GM18499 (cell line): ENCODE results near the gene PAX7.

Source experiments
- ATAC-seq: cut with Tn5 transposase; IDR thresholded peaks from one replicate; pipeline ENCODE4 v1.9.1; 2021; ENCODE audit warnings: moderate number of reproducible peaks; ENCODE audit not compliant: insufficient read depth, unreplicated experiment

The PAX7 gene

DNA sequence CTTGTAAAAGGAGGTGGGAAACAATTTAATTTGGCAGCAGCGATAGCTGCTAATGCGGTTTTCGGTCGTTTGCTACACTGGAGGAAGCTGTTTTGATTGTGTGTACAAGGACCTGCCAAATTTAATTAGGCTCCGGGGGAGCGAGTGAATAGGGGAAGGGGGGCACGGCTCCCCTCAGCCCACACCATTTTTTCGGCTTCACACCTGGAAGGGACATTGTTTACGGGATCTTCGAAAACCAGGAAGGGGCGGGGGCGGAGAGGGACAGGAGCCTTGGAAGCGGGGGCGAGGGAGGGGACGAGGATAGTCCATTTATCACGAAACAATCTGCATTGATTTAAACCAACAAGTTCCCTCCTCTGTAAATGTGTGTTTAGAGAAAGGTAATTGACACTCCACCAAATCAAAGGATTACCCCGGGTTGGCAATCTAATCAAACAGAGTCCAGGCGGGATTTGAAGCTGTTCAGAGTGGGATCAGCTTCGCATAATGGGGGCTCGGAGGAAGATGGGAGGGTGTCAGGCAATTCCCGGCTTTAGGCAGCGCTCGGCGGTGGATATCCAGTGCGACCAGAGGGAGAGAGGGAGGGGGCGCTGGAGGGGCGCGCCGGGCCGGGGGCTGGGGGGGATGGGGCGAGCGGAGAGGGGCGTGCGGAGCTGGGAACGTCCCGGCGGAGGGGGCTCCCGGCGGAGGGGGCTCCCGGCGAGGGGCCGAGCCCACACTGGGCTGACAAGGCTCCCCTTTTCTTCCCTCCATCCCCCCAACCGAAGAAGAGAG is 9.8 kb downstream of the PAX7 start:
- ATAC-seq: no peak

DNA sequence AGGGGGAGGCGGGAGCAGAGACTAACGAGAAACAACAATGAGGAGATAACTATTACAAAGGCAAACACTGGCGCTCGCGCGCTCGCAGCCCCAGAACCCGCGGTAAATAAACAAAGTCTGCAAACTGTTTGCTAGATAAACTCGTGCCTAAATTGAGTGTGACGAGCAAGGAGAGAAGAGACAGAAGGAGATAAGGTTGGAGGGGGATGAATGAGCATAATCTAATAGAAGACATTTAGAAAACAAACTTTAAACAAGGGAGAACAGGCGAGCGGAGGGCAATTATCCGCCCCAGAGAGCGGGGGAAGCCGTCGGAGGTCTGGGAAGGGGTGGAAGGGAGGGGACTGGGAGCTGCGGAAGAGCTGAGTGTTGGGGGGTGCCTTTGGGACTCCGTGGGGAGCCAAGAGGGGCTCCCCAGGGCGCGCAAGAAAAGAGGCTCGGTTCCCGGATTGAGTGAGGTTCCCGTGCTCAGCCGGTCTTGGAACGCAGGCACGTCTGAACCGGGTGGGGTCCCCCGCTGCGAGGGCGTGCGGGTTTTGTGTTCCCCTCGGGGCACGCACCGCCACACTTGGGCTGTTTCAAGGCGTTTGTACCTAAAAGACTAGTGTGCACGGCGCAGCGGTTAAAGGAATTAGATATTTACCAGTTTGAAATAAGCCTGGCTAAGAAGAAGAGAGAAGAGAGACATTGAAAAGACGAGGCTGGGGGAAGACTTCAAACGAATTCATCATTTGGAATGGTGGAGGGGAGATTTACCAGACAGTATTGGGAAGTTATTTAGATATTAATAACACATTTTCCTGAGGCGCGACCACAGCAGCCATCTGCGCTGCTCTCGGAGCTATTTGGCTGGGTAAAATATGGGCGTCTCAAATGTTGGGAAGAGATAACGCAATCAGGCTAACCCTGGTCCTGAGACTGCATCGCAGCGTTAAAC is 10.6 kb downstream of the PAX7 start:
- ATAC-seq: no peak

DNA sequence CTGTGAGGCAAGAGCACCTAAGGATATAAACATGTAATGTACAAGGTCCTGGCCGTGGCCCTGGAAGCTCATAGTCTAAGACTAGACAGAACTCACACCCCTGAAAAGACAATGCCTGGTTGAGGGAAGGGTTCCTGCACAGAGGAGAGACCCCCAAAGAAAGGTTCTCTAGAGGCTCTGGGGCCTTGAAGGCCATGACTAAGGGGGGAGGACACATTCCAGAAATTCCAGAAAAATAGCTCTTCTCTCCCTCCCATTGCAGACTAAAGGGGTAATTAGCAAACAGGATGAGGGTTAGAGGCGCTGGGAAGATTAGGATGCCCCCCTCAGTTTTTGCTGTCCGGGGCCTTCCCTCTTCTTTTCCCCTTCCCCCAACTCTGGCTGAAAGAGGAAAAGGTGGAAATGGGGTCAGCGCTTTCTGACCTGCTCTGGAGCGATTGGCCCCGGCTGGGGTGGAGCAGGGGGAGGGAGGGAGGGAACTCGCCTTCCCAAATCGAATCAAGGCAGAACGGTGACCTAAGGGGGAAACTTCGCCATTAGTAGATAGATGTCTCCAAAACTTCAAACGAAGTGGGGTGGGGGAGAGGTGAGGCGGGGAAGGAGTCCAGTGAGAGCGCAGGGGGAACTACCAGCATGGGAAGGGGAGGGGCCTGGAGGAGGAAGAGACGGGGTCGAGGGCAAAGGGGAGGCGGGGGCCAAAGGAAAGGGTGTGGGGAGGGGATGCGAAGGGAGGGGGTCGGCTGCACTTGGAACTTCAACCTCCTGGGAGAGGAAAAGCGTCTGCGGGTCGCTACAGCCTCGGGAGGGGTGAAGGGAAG is 11.8 kb downstream of the PAX7 start:
- ATAC-seq: no peak

DNA sequence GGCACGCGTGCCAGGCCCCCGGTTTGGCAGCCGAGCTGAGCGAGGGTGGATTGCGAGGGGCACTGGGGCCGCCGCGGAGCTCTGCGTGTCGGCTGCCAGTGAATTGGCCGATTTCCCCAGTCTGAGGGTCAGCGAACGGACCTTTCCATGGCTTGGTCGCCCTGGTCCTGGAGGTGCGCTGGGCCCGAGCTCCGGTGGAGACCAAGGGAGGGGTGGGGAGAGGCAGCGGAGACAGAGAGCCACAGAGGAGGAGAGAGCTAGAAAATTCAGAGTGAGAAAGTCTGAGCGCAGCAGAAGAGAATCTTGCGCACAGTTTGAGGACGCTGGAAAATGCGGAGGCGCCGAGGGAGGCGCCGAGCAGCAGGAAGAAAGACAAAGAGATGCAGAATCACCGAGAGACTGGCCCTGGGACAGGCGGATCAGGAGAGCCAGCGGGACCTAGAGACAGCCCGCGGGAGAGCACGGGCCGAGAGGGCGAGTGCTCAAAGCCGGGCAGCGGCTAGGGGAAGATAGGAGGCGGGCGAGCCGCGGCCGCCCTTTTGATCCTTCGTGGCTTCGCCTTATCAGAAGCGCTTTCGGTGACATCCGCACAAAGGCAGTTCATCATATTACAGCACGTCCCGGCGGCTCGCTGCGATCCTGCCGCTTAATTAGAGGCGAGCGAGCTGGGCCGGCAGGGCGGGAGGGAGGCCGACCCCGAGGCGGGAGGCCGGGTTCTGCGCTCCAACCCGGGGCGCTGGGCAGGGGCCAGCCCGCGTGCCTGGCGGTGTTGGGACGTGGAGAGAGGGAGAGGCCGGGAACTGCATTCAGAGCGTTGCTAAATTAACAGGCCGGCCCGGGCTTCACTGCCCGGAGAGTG is 12.7 kb downstream of the PAX7 start:
- ATAC-seq: no peak

DNA sequence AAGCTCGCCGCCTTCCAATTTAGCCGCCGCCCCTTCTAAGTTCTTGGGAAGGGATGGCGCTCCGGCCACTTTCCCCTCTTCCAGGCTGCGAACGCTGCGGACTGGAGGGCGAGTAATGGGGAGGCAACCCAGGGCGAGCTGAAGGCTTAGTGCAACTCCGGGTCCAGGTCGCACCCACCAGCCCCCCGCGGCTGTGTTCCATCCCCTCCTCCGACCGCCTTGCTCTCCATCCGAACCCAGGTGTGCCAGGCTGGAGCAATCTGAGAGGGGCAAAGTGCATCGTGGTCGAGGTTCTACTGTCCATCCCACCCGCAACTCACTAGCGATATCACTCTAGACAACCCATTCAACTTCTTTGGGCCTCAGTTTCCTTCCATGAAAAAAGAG is 13.4 kb downstream of the PAX7 start:
- ATAC-seq: no peak

DNA sequence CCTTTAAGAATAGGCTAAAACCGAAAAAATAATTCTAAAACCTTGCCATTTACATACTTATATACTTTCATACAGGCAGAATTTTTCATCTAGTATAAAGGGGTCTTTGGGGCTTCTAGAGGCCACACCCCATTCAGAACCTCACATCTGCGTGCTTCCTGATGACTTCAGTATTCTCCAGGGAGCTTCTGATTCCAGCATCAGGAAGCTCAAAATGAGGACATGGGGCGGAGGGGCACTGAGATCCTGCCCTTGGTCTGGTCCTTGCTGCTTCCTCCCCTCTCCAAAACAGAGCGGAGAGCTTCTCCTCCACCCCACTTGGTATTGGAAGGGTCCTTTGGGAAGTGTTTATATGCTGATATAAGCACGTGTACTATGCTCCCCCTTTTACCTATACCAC is 13.8 kb downstream of the PAX7 start:
- ATAC-seq: no peak

DNA sequence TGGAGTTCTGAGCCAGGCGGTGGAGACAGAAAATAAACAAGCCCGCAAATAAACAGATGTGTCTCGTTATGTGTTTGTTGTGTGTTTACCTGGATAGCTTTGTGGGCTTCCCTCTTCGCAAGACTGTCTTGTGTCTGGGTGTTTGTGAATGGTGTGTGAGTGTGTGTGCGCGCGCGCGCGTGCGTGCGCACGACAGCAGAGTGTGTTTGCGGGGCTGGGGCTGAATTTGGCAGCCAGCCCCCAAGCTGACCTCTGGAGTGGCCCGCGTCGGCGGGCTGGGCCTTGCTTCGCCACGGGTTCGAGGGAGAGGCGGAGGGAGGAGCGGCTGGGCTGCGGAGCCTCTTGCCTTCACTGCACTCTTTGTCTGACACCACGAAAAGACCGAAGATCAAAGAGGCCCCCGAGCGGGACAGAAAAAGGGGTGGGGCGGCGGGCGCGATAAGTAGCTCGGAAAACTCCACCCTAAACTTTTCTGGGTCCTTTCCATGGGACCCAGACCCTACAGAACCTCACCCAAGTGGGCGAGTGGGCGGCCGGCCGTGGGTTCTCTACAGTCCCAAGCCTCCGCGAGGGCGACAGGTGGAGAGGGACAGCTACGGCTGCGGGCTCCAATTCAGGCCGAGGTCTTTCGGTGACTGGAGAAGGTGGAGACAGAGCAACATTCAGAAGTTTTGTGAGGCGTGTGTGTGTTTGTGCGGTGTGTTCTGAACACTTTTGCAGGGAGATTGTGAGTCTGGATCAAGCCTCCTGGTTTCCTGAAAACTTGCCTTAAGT is 14.5 kb downstream of the PAX7 start:
- no peak for ATAC-seq

DNA sequence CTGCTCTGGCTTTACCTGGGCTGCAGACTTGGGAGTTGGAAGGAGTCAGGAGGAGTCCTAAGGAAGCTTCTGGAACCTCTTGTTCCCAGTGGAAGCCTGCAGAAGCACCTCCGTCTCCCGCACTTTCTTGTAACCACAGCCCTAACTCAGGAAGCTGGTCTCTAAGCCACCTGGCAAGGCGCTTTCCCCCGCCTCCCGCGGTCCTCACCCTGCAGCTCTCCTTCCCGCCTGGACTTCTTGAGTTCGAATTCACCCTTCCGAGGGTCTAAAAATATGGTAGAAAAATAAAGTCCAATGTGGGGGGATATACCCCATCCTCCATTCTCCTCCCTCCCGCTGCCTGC is 15.1 kb downstream of the PAX7 start:
- ATAC-seq: no peak

DNA sequence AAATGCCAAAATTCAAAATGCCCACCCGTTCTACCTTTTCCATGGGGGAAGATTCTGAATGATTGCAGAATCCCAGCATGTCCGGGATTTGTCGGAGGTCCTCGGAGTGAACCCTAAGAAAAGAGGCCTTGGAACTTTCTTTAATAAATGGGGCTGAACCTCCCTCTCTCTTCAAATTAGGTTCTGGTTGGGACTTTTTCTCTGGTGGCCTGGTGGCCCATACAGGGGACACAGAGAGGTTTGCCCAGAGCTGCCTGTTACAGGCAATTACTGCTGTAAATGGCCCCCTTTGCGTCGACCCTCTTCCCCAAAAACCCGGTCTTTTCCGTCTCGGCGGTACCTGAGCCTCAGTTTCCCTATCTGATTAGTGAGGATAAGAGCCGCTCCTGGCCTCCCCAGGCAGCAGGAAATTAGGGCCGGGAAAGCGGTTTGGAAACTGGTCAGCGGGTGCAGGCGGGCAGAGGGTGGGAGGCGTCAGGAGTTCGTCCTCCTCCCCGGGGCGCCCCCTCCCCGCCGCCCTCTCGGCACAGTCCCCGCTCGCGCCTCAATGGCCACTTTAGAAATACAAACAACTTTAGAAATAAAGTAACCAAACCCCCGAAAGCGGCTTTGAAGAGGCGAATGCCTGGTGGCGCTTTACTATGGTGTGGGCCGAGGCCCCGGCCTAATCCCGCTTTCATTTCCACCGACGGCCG is 15.6 kb downstream of the PAX7 start:
- no peak for ATAC-seq

DNA sequence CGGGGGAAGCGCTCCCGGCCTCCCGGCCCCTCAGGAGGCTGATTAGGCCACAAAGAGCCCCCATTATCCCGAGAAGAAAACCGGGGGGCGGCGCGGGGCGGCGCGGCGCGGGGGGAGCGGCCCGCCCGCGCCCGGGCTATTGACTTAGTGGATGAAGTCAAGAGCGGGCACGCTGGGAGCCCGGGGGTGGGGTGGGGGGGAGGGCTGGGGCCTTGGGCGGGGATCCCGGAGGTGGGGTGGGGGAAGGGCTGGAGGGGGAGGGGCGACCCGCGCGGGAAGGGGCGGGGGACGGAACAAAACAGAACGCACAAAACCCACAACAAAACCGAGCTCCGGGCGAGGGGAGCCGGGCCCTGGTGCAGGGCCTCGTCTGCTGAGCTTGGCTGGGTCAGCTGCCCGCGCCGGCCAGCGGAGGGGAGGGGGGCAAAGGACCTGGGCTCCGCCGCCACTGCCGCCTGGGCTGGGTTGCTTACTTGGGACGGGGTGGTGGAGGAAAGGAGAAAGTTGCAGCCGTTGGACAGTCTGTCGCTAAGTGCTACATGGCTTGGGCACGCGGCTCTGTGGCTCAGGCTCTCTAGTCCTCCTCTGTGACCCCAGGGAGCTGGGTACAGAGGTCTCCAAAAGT is 16.3 kb downstream of the PAX7 start:
- ATAC-seq: no peak

DNA sequence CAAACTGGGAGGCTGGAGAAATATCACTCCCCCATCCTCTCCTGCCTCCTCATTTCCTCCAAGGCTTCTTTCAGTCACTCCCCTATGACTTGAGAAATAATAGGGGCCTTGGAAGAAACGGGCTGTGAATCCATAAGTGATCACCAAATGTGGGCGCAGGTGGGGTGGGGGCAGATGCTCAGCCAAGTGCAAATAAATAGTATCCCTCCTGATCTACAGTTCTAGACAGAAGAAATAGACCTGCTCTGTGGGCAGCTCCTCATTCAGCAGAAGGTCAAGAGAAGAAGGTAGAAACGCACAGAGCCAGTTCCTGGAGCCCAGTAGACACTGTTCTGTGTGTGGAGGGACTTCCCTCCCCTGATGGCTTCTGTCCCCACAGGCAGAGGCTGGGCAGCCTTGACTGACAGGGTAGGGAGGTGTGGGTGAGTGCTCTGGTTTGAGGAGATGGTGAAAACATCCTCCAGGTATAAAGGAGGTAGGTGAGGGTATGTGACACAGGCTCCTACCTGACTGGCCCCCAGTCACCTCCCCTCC is 17.1 kb downstream of the PAX7 start:
- no peak for ATAC-seq

DNA sequence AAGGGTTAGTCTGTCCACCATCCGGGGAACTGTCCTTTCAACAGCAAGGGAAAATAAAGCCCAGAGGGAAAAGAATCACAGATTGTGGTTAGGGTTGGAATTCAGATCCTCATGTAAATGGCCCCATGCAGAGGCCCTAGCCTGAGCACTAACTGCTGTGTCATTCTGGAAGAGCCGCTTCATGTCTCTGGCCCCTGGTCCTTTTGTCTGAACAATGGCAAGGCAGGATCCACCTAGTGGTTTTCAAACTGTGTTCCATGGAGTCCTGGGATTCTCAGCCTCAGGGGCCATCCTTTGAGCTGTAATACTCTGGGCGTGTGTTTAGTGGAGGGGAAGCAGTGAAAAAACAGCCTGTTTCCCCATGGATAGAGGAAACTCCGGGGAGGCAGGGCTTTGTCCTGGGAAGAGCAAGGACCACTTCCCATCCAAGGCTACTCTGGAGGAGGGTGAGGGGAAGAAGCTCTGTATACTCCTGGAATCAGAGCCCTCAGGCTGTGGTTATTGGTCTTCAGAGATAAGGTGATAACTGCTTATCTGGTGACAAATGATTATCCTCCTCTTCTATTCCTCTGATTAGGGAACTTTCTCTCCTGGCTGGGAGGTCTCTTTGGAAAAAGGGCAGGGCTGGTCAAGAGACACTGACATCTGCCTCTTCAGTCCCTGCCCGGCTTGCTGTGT is 19.2 kb downstream of the PAX7 start:
- ATAC-seq: no peak

DNA sequence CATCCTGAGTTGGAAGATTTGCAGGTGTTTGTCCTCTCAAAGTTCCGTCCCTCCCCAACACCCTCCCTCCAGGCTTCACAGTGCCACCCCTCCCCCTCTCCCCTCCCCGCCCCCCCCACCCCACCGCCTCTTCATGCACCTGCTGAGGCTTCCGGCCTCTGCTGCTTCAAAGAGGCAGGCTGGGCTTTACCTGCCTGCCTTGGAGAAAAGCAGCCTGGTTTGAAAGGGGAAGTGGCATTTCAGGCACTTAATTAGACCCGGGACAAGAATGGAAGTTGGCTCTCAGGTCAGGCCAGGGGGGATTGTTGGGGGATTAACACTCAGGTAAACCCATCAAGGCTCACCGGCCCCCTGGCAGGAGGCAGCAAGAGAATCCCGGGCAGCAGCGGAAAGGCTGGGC is 21.1 kb downstream of the PAX7 start:
- ATAC-seq: no peak

DNA sequence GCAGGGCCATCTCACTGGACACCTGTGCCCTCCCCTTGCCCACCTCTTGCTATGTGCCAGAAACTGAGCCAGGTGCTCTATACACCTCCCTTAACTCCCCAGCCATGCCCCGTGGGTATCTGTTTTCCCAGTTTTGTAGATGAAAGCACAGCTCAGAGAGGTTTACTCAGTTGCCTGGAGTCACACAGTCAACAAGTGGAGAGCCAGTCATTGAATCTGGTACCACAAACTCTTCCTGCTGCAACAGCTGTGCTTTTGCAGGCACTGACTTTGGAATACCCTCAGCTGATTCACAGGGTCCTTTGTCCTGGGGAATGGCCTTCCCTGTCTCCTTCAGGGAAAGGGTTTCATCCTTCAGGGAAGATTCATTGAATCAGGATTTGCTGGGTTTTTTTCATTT is 22.1 kb downstream of the PAX7 start:
- ATAC-seq: no peak

DNA sequence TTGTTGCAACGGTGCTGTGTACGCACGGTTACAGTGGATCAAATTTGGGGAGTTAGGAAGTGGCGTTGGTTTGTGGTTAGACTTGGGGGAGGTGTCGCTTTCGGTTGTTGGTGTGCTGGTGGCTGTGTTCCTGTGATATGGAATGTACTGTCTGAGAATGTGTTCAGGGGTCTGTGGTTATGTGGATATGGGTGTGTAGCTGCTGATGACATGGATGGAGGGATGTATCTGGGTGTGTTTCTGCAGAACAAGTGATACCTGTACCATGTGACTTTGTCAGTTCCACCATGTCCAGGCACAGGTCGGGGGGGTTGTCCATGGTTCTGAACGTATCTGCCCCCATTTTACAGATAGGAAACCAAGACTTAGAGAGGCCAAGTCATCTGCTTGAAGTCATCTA is 22.7 kb downstream of the PAX7 start:
- ATAC-seq: no peak

DNA sequence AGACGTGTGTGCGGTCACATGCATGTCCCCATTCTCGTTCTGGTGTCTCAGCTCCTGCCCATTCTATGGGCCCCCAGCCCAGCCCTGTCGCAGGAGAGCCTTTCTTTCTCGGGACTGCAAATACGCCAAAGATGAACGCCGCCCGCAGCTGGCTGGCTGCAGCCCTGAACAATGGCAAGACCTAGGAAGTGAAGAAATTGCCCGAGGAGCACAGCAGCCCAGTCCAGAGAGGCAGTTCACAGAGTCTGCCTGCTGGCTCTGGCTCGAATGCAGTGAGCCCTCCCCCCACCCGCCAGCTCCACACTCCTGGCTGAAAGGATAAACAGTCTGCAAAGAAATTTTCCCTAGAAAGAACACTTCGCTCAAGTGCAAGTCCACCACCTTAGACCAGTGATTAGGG is 23.3 kb downstream of the PAX7 start:
- ATAC-seq: no peak

DNA sequence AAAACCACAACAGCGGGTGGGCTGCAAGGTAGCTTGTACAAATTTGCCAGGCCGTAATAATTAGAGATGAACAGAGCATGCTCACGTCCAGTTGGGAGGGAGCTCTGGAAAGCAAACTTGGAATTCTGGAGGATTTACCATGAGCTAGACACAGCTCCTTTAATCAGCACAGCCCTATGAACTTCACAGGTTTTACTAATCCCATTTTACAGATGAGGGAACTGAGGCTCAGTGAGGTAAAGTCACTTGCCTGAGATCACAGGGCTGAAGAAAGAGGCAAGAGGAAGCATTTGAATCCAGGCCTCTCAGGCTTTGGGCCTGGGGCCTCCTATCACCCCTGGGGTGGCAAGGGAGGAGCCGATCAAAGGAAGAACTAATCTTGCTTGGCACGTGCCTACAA is 24.0 kb downstream of the PAX7 start:
- no peak for ATAC-seq
